Stimulated activated CD8-positive, alpha-beta memory T cell treated with anti-CD3 and anti-CD28 coated beads, Interleukin-7, amount 100 ng/mL, for 1 hour (primary cell): ENCODE measurements around the gene NUTF2.
"Not testable (repeated sequence)": the region's sequence is repeated elsewhere in the genome, so short reads cannot be mapped to it uniquely, and the experiment has no call there.

Experiments used
- DNase-seq, 2 donors: peaks; one replicate each; pipeline ENCODE4 v3.0.0-alpha.2; 2020; ENCODE audit warnings: low read depth in 2 of 2

NUTF2 gene

DNA sequence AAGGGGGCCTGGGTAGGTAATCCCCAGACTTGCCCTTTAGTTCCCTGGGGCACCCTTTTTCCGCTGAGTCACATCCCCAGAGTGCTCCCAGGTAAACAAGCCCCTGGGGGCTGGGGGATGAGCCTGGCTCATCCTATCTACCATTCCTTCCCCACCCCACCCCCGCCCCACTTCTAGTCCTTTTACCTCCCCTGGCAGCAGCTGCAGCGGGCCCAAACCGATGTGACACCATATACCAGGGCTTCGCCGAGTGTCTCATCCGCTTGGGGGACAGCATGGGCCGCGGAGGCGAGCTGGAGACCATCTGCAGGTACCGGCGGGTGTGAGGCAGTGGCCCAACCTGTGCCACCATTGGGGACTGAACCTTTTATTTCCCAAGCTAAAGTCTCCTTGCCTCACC, 38.8 kb downstream of the NUTF2 start:
- no peak for DNase-seq

DNA sequence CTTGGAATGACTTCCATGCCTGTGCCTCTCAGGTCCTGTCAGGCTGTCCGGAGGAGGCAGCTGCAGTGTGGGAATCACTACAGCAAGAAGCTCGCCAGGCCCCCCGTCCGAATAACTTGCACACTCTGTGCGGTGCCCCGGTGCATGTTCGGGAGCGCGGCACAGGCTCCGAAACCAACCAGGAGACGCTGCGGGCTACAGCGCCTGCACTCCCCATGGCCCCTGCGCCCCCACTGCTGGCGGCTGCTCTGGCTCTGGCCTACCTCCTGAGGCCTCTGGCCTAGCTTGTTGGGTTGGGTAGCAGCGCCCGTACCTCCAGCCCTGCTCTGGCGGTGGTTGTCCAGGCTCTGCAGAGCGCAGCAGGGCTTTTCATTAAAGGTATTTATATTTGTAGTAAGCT, 39.2 kb downstream of the NUTF2 start:
- no peak for DNase-seq

DNA sequence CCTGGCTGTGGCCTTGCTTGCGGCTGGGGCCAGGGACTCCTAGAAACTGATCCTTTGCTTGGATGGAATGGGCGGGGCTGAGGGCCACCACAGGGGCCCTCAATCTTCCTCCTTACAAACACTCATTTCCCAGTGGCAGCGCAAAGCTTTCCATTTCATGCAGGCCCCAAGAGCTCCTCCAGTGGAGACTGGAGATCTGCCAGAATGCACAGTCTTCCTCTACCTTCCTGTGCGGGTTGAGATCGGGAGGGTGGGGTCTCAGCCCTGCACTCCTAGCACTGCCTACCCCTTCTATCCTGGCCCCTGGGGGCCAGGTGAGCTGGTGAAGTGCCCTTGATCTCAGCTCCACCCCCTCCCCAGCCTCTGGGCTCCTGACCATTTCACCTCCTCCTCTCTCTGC, 39.7 kb downstream of the NUTF2 start:
- no peak for DNase-seq

DNA sequence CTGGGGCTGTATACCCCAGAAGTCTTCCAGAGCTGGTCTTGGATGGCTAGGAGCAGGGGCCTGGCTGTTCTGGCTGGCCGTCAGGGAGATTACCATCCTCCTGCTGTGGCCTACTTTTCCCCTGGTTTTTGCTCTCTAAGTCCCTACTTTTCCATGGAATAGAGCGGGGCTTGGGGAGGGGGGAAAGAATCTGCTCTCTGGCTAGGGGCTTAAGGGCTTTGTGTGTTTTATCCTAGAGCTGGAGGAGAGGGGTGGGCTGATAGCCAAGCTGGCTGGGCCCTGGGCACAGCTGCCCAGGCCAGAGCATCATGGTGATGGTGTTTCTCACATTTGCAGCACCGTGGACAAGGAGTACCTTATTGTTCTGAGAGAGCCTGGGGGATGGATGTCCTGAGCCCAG, 41.6 kb downstream of the NUTF2 start:
- DNase-seq = no peak

DNA sequence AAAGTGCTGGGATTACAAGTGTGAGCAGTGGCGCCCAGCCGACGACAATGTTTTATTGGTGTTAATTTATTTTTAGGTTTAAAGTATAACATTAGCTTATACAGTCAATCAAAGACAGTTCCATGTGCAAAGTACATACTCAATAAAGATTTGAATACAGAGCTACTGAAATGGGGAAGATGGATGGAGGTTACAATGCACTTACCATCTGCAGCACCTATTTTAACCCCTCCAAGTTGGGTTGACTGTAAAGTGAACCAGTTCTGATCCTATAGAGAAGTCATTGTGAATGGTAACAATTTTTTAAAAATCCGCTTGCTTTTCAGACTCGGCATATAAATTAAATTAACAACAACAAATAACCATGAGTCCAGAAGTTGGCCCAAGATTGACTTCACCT, 45.6 kb downstream of the NUTF2 start:
- no peak for DNase-seq

DNA sequence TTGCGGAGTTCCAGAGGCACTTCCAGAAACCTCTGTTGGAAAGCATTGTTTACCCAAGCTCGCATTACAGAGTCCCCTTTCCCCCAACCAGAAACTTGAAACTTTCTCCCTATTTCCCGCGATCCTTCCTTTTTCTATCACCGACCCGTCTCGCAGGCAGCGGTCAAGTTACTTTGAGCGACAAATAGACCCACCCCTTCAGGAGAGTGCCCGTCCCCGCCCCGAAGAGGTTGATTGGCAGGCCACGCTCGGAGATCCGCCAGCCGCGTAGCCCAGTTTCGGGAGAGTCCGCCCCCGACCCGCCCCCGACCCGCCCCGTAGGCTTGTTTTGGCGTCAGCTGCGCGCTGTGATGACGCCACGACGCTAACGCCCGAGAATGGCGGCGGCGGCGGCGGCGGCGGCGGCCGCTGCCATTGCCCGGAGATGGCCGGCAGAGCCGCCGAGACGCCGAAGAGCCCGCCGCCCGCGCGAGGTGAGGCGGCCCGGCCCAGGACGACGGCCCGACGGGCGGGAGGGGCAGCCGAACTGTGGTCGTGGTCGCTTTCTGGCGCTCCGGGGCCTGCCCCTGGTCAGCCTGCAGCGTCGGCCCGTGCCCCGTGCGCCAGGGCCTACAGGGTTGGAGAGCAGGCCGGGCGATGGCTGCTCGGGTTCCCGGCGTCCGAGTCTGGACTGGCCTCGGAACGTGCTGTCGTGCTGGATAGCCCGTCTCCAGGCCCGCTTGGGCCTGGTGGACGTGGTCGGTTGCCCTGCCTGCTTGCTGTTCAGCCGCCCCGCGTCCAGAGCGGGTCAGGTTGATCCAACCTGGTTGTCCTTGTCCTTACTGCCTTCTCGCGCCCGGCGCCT, 46.4 kb downstream of the NUTF2 start, which contains the start of gene PSKH1:
Gene PSKH1 (plus strand): TSS at position 356 of the 844 bp plus-strand sequence. CDS start 15,496 bp downstream, outside the sequence.
- peak; percentile 81 to 85 for DNase-seq

DNA sequence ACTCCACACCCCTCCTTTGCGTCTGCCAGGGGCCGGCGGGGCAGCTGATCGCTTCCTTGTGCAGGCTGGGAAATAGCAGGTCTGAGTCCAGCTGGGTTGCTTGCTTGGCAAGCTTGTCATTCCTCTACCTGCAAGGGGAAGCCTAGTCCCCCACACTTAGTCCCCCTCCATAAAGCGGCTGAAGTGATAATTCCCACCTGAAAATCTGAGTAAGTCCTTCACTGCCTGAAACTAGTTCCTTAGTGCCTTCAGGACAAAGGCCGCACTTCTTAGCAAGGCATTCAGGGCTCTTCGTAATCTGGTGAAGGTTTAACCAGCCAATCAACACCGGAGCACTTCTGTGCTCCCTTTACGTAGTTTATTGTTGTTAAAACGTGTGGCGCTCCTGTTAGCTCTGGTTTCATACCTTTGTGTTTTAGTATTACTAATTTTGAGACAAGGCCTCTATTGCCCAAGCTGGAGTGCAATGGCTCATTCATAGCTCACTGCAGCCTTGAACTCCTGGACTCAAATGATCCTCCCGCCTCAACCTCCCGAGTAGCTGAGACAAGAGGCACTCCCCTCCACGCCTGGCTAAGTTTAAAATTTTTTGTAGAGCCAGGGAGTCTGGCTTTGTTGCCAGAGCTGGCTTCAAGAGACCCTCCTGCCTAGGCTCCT, 47.1 kb downstream of the NUTF2 start:
- DNase-seq = no peak

DNA sequence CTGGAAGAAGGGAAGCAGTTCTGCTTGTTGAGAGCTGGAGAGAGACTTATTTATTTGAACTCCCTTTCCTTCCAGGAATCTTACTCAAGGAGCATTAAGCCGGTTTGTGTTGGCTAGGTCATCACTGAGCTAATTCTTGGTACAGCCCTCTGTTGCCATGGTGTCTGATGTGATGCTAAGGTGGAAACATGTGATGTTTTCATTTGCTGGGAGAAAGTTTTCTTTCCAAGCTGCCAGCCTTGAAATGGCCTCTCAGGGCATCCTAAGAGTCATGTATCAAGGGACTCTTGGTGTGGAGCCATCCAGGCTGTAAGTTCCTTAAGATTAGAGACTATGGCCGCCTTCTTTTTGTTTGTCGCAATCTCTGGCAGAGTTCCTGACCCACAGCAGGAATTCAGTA, 50.5 kb downstream of the NUTF2 start:
- DNase-seq = no peak

DNA sequence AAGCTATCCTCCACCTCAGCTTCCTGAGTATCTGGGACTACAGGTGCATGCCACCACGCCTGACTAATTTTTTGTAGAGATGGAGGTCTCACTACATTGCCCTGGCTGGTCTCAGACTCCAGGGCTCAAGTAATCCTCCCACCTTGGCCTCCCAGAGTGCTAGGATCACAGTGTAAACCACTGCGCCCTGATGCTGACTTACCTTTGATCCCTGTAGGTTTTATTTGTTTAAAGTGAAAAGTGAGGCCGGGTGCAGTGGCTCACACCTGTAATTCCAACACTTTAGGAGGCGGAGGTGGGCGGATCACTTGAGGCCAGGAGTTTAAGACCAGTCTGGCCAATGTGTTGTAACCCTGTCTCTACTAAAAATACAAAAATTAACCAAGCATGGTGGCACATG, 55.0 kb downstream of the NUTF2 start:
- no peak for DNase-seq

DNA sequence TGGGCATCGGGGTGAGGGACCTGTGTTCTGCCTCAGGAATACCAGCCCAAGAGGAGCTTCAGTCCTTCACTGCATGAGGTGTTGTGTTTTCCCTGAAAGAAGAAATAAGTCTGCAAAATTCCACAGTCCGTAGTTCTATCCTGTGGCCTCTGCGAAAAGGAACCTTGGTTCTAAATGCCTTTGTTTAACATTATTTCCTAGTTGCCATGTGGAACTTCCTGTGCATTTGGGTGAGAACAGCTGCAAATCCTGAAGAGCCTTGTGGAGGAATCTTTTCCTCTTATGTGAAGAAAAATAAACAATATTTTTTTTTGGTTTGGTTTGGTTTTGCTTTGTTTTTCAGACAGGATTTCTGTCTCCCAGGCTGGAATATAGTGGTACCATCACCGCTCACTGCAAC, 56.1 kb downstream of the NUTF2 start:
- no peak for DNase-seq

DNA sequence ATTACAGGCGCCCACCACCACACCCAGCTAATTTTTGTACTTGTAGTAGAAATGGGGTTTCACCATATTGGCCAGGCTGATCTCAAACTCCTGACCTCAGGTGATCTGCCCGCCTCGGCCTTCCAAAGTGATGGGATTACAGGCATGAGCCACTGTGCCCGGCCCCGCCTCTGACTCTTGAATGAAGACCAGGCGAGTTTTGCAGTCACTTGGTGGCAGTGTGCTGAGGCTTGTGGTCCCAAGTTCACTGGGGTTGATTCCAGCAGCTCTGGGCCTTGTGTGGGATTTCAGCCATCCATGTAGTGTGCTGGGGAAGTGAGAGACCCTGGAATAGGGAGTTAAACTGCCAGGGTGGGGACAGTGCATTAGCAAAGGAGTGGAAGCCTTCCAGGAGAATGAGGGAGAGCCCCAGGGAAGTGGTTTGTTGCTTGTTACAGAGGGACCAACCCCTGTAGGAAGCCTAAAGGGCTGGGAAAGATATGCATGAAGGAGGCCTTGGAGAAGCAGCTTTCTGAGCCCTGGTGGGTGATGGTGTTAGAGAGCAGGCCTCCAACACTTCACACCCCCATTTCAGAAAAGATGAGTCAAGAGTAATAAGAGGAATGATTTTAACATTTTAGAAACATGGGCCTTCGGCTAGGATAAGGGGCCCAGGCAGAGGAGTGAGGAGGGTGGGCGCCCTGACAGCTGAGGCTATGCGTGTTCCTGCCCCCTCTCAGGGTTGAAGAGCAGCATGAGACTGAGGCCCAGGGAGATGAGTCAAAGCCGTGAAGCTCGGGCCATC, 60.9 kb downstream of the NUTF2 start:
- no peak for DNase-seq

DNA sequence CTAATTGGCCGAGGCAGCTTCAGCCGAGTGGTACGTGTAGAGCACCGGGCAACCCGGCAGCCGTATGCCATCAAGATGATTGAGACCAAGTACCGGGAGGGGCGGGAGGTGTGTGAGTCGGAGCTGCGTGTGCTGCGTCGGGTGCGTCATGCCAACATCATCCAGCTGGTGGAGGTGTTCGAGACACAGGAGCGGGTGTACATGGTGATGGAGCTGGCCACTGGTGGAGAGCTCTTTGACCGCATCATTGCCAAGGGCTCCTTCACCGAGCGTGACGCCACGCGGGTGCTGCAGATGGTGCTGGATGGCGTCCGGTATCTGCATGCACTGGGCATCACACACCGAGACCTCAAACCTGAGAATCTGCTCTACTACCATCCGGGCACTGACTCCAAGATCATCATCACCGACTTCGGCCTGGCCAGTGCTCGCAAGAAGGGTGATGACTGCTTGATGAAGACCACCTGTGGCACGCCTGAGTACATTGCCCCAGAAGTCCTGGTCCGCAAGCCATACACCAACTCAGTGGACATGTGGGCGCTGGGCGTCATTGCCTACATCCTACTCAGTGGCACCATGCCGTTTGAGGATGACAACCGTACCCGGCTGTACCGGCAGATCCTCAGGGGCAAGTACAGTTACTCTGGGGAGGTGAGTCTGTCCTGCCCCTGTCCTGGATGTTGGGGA, 62.5 kb downstream of the NUTF2 start:
- no peak for DNase-seq

DNA sequence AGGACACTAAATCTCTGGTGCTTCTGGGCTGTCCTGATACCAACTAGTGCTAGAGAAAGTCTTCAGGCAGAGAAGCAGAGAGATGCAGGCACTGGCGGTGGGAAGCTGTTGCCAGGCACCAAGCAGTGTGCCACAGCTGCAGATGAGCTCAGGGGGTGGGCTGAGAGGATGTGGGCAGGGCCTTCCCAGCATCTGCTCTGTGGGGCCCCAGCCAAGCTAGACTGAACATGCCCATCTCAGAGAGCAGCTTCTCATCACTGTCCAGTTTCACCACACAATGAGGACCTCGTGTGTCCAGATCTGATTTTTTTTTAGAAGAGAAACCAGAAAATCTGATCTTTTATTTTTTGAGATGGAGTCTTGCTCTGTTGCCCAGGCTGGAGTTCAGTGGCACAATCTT, 63.4 kb downstream of the NUTF2 start:
- DNase-seq = no peak

DNA sequence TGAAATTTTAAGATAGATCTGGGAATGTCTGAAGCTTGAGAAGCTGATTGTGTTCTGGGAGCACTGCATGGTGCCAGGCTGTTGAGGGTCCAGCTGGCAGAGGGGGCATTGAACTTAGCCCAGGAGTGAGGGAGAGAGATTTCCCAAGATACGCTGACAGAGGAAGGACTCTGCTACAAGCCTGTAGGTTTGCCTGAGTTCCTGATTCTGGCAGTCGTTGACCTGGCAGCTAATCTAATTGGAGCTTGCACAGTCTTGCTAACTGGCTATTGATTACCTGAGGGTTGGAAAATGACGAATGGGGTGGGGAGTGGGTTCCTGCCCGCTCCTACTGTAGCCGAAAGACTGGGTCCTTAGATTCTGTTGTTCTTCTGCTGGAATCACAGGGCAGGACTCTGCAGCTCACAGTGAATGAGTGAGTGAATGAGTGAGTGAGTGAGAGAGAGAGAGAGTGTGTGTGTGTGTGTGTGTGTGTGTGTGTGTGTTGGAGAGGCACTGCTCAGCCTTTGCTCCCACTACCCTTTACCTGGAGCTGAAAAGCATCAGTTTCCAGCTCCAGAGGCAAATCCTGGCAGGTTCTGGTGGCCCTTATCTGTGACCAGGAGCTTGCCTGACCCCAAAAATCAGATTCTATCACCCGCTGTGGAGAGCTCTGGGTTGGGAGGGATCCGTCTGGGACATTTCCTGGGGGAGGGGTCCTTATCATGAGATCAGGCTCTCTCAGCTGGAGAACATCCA, 68.2 kb downstream of the NUTF2 start:
- DNase-seq = no peak

DNA sequence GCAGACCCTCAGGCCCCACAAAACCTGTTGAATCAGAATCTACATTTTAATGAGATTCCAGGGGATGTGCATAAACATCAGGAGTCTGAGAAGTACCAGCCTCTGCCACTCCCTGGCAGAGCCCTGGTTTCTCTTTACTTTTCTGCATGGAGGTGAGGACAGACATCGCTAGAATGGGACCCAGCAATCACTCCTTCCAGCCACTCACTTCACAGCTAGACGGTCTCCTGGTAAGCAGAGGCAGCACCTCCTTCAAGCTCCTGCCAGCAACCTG, 68.7 kb downstream of the NUTF2 start:
- DNase-seq = not testable (repeated sequence)

DNA sequence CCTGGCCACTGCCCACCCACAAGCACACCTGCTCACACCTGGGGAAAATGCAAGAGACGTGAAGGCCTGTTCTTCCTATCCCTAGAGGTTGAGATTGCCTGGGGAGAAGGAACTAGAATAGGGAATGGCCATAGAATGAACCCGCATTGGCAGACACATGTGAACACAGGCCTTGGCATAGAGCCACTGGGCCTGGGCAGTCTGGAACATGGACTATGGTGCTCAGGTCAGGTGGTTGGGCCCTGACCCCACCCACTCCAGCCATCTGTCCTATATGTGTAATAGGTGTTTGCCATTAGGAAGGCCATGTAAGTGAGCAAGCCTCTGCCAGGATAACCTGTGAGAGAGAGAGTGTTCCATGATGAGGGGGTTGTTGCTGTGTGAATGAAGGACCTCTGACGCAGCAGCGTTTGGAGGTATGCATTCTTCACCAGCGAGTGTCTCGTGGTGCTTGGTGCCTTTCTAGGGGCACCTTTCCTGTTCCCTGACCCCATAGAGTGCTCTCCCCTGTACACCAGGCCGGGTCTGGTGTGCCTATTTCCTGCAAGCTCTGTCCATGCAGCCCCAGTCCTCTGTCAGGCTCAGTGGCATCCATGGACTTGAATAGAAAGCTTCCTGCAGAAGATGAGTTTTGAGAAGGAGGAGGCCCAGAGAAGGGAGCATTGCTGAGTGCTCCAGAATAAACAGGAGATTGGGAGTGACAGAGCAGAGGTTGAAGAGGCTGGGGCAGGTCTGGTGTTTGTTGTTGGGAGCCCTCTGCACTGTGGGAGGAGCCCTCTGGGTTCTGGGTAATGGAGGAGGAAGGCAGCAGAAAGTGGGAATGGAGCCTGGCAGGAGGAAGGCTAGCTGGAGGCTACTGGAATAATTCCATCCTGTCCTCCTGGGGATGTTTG, 69.3 kb downstream of the NUTF2 start:
- no peak for DNase-seq

DNA sequence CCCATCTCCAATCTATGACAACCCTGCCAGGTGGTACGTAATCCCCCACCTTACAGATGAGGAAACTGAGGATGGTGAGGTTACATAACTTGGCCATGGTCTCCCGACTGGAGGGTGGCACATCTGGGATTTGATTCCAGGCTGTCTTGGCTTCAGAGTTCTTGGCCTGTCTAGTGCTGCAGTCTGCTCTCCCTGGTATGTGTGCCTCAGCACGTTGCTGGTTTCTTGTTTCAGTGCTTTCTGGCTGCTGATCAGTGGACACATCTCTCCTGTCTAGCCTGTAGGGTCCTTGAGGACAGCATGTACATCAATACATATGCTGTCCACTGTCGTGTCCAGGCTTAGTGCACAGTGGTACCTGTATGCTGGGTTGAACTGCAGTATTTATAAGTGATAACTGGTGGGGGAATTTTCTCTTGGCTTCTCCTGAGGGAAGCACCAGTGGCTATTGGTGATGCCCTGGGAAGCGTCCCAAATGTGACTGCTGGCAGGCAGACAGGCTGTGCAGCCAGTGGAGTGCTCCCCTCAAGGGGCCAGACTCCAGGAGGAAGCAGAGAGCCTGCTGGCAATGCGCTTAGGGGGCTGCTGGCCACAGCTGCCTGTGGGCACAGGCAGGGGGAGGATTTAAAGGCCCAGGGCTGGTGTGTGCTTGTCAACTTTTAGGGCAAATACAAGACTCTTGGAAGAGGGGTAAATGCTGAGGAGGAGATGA, 70.6 kb downstream of the NUTF2 start:
- no peak for DNase-seq

DNA sequence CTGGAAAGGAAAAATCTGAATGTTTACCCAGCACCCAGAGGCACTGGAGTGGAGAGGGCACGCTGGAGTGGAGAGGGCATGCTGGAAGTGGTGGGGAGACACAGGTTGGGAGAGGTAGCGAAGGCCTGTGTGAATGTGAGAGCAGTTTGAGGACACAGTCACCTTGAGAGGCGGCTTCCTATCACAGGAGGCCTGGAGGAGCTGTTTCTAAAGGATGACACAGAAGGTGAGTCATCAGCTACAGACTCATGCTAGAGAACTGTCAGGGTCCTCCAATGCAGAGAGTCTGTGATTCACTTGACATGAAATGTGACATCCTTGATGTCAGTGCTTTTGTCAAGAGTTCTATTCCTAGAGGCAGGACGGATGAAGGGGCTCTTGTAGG, 71.1 kb downstream of the NUTF2 start:
- no peak for DNase-seq

DNA sequence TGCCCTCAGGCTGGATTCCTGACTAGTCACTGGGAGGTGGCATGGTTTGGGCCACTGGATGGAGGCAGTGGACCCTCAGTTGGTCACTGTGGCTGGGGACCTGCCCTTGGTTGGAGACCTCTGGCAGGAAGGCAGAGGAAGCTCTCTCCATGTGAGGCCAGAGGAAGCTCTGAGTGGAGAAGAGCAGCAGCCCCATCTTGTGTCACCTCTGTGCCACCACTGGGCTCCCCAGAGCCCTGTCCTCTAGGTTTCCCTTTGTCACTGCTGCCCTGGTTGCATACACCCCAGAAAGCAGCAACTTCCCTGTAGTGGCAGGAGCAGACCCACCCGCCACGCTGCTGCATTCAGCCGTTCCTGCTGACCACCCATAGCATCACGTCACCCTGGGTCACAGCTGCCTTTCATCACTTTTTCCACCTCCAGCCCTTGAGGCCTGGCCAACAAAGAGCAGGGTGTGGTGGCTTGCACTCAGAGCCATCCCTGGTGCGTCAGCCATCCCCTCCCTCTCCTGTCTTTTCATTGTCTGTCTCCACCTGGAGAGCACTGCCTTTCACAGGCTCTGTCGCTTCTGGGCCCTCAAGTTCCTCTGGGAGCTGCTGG, 73.0 kb downstream of the NUTF2 start:
- DNase-seq = no peak
